Liver (tissue), 9 donors: ENCODE results near the gene LRIT2. TPM values are rescaled to one million over a fixed set of nuclear protein-coding genes. Genes with fewer than 3 reads are reported as not detected.

Source experiments
- DNase-seq: peaks from one replicate; pipeline ENCODE4 v3.0.0-alpha.2; 2017; ENCODE audit warnings: low spot score
- H3K27ac ChIP-seq, 2 donors: one replicate each; pipeline ENCODE4 v1.7.0; 2013; ENCODE audit warnings: inconsistent platforms in 2 of 2, low read length in 2 of 2, control low read depth in 1 of 2, low read depth in 1 of 2, mild to moderate bottlenecking in 1 of 2
- H3K27me3 ChIP-seq, 4 donors: one replicate each; pipeline versions ENCODE4 v1.6.1 to v1.7.0; 2013; ENCODE audit warnings: low read length in 3 of 4, inconsistent platforms in 1 of 4, mild to moderate bottlenecking in 1 of 4, moderate library complexity in 1 of 4; ENCODE audit not compliant: control insufficient read depth in 4 of 4, insufficient read depth in 4 of 4
- H3K36me3 ChIP-seq, 4 donors: one replicate each; pipeline versions ENCODE4 v1.6.1 to v1.7.0; 2013; ENCODE audit warnings: low read length in 3 of 4, mild to moderate bottlenecking in 3 of 4, low read depth in 1 of 4, moderate library complexity in 1 of 4; ENCODE audit not compliant: control insufficient read depth in 4 of 4, insufficient read depth in 3 of 4
- H3K4me1 ChIP-seq, 4 donors: one replicate each; pipeline versions ENCODE4 v1.6.1 to v1.7.0; 2013; ENCODE audit warnings: low read length in 3 of 4, mild to moderate bottlenecking in 3 of 4, moderate library complexity in 1 of 4; ENCODE audit not compliant: control insufficient read depth in 4 of 4, insufficient read depth in 4 of 4
- H3K4me3 ChIP-seq, 3 donors: one replicate each; pipeline versions ENCODE4 v1.6.1 to v1.7.0; 2013; ENCODE audit warnings: low read length in 3 of 3, control low read depth in 1 of 3, low read depth in 1 of 3, mild to moderate bottlenecking in 1 of 3
- H3K9ac ChIP-seq, 2 donors: one replicate each; pipeline ENCODE4 v1.7.0; 2013; ENCODE audit warnings: low read length in 2 of 2, mild to moderate bottlenecking in 2 of 2, moderate library complexity in 2 of 2, control low read depth in 1 of 2, low read depth in 1 of 2
- H3K9me3 ChIP-seq, 4 donors: one replicate each; pipeline versions ENCODE4 v1.6.1 to v1.7.0; 2013; ENCODE audit warnings: low read length in 3 of 4; ENCODE audit not compliant: control insufficient read depth in 4 of 4
- EGR1 ChIP-seq, 2 donors: IDR thresholded peaks; 2 replicates each; pipeline ENCODE4 v1.6.1; 2016 to 2018; ENCODE audit warnings: antibody characterized with exemption in 2 of 2, low read depth in 2 of 2
- FOXA1 ChIP-seq: IDR thresholded peaks from 2 replicates; pipeline ENCODE4 v1.6.1; 2016; ENCODE audit warnings: antibody characterized with exemption
- FOXA2 ChIP-seq: IDR thresholded peaks from 2 replicates; pipeline ENCODE4 v1.6.1; 2016; ENCODE audit warnings: antibody characterized with exemption
- GABPA ChIP-seq, 2 donors: IDR thresholded peaks in 1 of 2; conservative IDR thresholded peaks in 1 of 2; 2 replicates each; pipeline ENCODE4 v1.6.1; 2016; ENCODE audit warnings: antibody characterized with exemption in 2 of 2, mild to moderate bottlenecking in 1 of 2, moderate library complexity in 1 of 2
- HNF4G ChIP-seq: IDR thresholded peaks from 2 replicates; pipeline ENCODE4 v1.6.1; 2016; ENCODE audit warnings: antibody characterized with exemption
- JUND ChIP-seq, 2 donors: IDR thresholded peaks; 2 replicates each; pipeline ENCODE4 v1.6.1; 2016; ENCODE audit warnings: antibody characterized with exemption in 2 of 2
- NR2F2 ChIP-seq: IDR thresholded peaks from 2 replicates; pipeline ENCODE4 v1.6.1; 2016; ENCODE audit warnings: antibody characterized with exemption
- RAD21 ChIP-seq, 2 donors: IDR thresholded peaks; 2 replicates each; pipeline ENCODE4 v1.6.1; 2016; ENCODE audit warnings: antibody characterized with exemption in 2 of 2, mild to moderate bottlenecking in 2 of 2
- RXRA ChIP-seq, 2 donors: IDR thresholded peaks; 2 replicates each; pipeline ENCODE4 v1.6.1; 2017 to 2018; ENCODE audit warnings: antibody characterized with exemption in 2 of 2, mild to moderate bottlenecking in 1 of 2
- SP1 ChIP-seq: IDR thresholded peaks from 2 replicates; pipeline ENCODE4 v1.6.1; 2018; ENCODE audit warnings: antibody characterized with exemption, mild to moderate bottlenecking
- TAF1 ChIP-seq: conservative IDR thresholded peaks from 2 replicates; pipeline ENCODE4 v1.6.1; 2016; ENCODE audit warnings: antibody characterized with exemption, mild to moderate bottlenecking
- YY1 ChIP-seq: IDR thresholded peaks from 2 replicates; pipeline ENCODE4 v1.6.1; 2016; ENCODE audit warnings: antibody characterized with exemption, mild to moderate bottlenecking
- WGBS: extraction: QIAGEN DNeasy Blood & Tissue Kit; methylation state at CpG from one replicate; pipeline ENCODE4 v1.1.7; 2013; 5-methylcytosine and 5-hydroxymethylcytosine counted together
- polyA plus RNA-seq, 2 donors: library from polyadenylated mRNA; stranded (reverse) in 1 of 2; unstranded in 1 of 2; fragments of 200-250 nt in 1 of 2; fragments of >200 nt in 1 of 2; fragmentation: Nextera tagmentation in 1 of 2; extraction: Ambion mirVana in 1 of 2; gene quantifications; one replicate each; pipeline versions ENCODE4 v1.2.1 to v1.2.3, GENCODE V29; 2013 to 2015
- total RNA-seq, 2 donors: library from RNA; depleted of rRNA; stranded (reverse); fragments of >200 nt; gene quantifications; one replicate each; pipeline ENCODE4 v1.2.3, GENCODE V29; 2014
- TF ChIP-seq, protein P1 (sequence below): IDR thresholded peaks from 2 replicates; pipeline ENCODE4 v1.6.1; 2016; ENCODE audit warnings: antibody characterized with exemption
- TF ChIP-seq, protein P2 (sequence below): IDR thresholded peaks from 2 replicates; pipeline ENCODE4 v1.6.1; 2016; ENCODE audit warnings: antibody characterized with exemption
- TF ChIP-seq, protein P3 (sequence below): IDR thresholded peaks from 2 replicates; pipeline ENCODE4 v1.6.1; 2016; ENCODE audit warnings: antibody characterized with exemption
- TF ChIP-seq, protein P4 (sequence below): IDR thresholded peaks from 2 replicates; pipeline ENCODE4 v1.6.1; 2016; ENCODE audit warnings: antibody characterized with exemption, mild to moderate bottlenecking
- donor health status: healthy.
- donor health status: healthy.
- donor health status: healthy.
- donor health status: healthy.
- donor health status: healthy.

LRIT2 gene
- total and polyA plus RNA-seq, 4 donors, result not detected

DNA sequence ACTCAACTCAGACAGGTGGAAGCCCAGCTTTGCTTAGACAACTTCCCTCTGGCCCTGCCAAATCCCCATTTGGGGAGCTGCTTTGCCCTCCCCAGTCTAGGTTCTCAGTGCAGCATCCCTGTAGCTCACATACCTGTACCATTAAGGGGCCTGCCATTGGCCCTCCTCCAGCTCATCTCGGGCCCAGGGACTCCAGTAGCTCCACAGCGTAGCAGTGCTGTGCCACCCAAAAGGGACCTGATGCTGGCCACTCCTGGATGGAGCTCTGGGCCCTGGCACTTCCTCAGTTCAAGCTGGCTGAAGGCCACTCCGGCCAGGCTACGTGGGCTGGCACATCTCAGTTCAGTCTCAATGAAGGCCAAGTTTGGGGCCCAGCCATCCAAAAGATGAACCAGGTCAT is 8.6 kb upstream of the LRIT2 start:
- Histone ChIP-seq H3K36me3 (no peaks in the 10 kb centered on the region), H3K9me3 (peaks cover 0 to 3% (median 0%) of the 10 kb centered on the region in 4 donors), H3K9ac (no peak overlapping the region), H3K4me1 (no peaks in the 10 kb centered on the region), H3K27me3 (peaks cover 0 to 9% (median 4%) of the 10 kb centered on the region in 4 donors), H3K27ac (no peak overlapping the region), H3K4me3 (no peak overlapping the region)
- TF ChIP-seq FOXA2 (no peak), SP1 (no peak), FOXA1 (no peak), TAF1 (no peak), YY1 (no peak), RXRA (IDR thresholded peaks at IDR 0.05) (no peak)
- TF ChIP-seq, protein P1, sequence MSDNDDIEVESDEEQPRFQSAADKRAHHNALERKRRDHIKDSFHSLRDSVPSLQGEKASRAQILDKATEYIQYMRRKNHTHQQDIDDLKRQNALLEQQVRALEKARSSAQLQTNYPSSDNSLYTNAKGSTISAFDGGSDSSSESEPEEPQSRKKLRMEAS, result no peak
- 86% methylated on average over 4 of the region's 4 CpGs for WGBS
- no peak for DNase-seq

DNA sequence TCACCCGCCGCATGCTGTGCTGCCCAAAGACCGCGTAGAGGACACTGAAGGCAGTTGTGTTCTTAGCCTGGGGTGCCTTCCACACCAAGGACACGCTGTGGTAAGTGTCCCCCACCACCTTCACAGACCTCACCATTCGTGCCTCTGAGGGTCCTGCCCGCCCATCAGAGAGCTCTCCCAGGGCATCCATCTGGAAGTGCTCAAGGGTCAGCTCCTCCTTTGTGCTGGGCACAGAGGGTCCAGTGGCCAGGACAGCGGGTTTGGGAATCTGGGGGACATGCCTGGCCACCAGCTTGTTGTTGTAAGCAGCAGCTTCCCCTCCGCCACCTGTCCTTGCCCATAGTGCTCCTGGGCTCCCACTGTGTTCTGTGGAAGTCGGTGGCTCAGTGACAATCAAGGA is 7.0 kb upstream of the LRIT2 start:
- no peaks in the 10 kb centered on the region for H3K4me1 ChIP-seq
- DNase-seq, result no peak
- 82% methylated on average over 10 of the region's 10 CpGs for WGBS
- peaks cover 0 to 9% (median 3%) of the 10 kb centered on the region in 4 donors for H3K27me3 ChIP-seq
- H3K9me3 ChIP-seq, result no peaks in the 10 kb centered on the region
- TF ChIP-seq JUND (IDR thresholded peaks at IDR 0.05), result no peak
- TF ChIP-seq, protein P2, sequence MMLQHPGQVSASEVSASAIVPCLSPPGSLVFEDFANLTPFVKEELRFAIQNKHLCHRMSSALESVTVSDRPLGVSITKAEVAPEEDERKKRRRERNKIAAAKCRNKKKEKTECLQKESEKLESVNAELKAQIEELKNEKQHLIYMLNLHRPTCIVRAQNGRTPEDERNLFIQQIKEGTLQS, result no peak
- TF ChIP-seq, protein P3, sequence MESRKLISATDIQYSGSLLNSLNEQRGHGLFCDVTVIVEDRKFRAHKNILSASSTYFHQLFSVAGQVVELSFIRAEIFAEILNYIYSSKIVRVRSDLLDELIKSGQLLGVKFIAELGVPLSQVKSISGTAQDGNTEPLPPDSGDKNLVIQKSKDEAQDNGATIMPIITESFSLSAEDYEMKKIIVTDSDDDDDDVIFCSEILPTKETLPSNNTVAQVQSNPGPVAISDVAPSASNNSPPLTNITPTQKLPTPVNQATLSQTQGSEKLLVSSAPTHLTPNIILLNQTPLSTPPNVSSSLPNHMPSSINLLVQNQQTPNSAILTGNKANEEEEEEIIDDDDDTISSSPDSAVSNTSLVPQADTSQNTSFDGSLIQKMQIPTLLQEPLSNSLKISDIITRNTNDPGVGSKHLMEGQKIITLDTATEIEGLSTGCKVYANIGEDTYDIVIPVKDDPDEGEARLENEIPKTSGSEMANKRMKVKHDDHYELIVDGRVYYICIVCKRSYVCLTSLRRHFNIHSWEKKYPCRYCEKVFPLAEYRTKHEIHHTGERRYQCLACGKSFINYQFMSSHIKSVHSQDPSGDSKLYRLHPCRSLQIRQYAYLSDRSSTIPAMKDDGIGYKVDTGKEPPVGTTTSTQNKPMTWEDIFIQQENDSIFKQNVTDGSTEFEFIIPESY, result no peak
- TF ChIP-seq RAD21 (IDR thresholded peaks at IDR 0.05), result no peak
- TF ChIP-seq, protein P1, result no peak
- TF ChIP-seq GABPA (IDR thresholded peaks at IDR 0.05 in 1 of 2, conservative IDR thresholded peaks at IDR 0.05 in 1 of 2), result no peak
- TF ChIP-seq YY1, result no peak
- no peaks in the 10 kb centered on the region for H3K36me3 ChIP-seq
- H3K4me3 ChIP-seq, result no peak overlapping the region
- H3K27ac ChIP-seq, result no peak overlapping the region
- H3K9ac ChIP-seq, result no peak overlapping the region

DNA sequence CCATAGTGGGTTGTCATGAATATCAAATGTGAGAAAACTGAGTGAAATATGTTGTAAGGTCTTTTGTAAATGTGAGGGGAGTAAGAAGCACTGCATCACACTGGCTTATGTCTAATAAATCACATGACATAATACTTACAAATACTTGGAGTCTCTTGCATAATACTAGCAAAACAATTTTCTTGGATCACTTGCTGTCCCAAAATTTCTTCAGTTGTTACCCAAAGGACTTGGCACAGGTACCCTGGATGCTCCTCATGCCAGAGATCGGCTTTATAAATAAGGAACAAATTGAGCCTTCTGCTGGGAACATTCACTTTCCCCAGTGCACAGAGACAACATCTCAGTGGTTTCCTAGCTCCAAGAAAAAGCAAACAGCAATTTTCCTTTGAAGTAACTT is 5.0 kb upstream of the LRIT2 start:
- no peak overlapping the region for H3K4me3 ChIP-seq
- DNase-seq, result no peak
- H3K27ac ChIP-seq, result no peak overlapping the region
- WGBS, result 81% methylated on average over 1 of the region's 1 CpG
- H3K36me3 ChIP-seq, result no peaks in the 10 kb centered on the region
- peaks cover 0 to 3% (median 2%) of the 10 kb centered on the region in 4 donors for H3K27me3 ChIP-seq
- no peaks in the 10 kb centered on the region for H3K9me3 ChIP-seq
- no peaks in the 10 kb centered on the region for H3K4me1 ChIP-seq
- no peak overlapping the region for H3K9ac ChIP-seq
- TF ChIP-seq NR2F2 (no peak), GABPA (IDR thresholded peaks at IDR 0.05 in 1 of 2, conservative IDR thresholded peaks at IDR 0.05 in 1 of 2) (no peak), FOXA2 (no peak), SP1 (no peak), YY1 (no peak), EGR1 (IDR thresholded peaks at IDR 0.05; ENCODE audit: low read depth in 2 of 2) (no peak), JUND (IDR thresholded peaks at IDR 0.05) (no peak), HNF4G (no peak), RXRA (IDR thresholded peaks at IDR 0.05) (no peak), FOXA1 (no peak)
- TF ChIP-seq, protein P2, result no peak
- TF ChIP-seq, protein P4, sequence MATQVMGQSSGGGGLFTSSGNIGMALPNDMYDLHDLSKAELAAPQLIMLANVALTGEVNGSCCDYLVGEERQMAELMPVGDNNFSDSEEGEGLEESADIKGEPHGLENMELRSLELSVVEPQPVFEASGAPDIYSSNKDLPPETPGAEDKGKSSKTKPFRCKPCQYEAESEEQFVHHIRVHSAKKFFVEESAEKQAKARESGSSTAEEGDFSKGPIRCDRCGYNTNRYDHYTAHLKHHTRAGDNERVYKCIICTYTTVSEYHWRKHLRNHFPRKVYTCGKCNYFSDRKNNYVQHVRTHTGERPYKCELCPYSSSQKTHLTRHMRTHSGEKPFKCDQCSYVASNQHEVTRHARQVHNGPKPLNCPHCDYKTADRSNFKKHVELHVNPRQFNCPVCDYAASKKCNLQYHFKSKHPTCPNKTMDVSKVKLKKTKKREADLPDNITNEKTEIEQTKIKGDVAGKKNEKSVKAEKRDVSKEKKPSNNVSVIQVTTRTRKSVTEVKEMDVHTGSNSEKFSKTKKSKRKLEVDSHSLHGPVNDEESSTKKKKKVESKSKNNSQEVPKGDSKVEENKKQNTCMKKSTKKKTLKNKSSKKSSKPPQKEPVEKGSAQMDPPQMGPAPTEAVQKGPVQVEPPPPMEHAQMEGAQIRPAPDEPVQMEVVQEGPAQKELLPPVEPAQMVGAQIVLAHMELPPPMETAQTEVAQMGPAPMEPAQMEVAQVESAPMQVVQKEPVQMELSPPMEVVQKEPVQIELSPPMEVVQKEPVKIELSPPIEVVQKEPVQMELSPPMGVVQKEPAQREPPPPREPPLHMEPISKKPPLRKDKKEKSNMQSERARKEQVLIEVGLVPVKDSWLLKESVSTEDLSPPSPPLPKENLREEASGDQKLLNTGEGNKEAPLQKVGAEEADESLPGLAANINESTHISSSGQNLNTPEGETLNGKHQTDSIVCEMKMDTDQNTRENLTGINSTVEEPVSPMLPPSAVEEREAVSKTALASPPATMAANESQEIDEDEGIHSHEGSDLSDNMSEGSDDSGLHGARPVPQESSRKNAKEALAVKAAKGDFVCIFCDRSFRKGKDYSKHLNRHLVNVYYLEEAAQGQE, result no peak
- TF ChIP-seq, protein P1, result no peak
- TF ChIP-seq, protein P3, result no peak
